ENCODE data around the gene DOCK1. TPM values are rescaled to one million over a fixed set of nuclear protein-coding genes. Genes with fewer than 3 reads are reported as not detected.

The DOCK1 gene
- total RNA-seq, 4 donors from 2014 or later, result 50.8 to 59.0 (median 53.6) TPM

DNA sequence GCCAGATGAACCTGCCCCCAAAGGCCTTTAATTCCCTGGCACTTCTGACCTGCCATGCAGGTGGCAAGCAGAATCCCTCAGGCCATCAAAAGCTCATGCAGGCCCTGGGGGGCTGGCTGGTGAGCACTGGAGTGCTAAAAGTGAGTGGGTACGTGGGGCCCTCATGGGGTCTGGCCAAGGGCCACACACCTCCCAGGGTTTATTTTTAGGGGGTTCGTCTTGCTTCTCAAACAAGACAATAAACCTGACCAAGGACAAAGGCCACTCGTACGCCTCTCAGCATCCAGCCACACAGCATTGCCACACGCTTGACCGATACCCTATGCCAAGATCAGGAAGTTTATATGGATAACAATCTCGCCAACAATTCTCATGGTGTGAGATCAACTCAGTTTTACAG lies 33.1 kb upstream of the DOCK1 start:
- Histone ChIP-seq H3K4me1 (no peaks in the 10 kb centered on the region), H3K36me3 (no peaks in the 10 kb centered on the region), H3K27ac (no peak overlapping the region), H3K27me3 (peaks cover 13% of the 10 kb centered on the region), H3K9me3 (no peaks in the 10 kb centered on the region), H3K4me3 (no peak overlapping the region)
- ATAC-seq, result no peak
- WGBS, 2 donors (ENCODE audit: low coverage in 1 of 2), result 40 to 91% methylated on average over 1 to 5 of the region's 7 CpGs
- TF ChIP-seq, protein P1, sequence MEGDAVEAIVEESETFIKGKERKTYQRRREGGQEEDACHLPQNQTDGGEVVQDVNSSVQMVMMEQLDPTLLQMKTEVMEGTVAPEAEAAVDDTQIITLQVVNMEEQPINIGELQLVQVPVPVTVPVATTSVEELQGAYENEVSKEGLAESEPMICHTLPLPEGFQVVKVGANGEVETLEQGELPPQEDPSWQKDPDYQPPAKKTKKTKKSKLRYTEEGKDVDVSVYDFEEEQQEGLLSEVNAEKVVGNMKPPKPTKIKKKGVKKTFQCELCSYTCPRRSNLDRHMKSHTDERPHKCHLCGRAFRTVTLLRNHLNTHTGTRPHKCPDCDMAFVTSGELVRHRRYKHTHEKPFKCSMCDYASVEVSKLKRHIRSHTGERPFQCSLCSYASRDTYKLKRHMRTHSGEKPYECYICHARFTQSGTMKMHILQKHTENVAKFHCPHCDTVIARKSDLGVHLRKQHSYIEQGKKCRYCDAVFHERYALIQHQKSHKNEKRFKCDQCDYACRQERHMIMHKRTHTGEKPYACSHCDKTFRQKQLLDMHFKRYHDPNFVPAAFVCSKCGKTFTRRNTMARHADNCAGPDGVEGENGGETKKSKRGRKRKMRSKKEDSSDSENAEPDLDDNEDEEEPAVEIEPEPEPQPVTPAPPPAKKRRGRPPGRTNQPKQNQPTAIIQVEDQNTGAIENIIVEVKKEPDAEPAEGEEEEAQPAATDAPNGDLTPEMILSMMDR (IDR thresholded peaks at IDR 0.05), result no peak
- TF ChIP-seq POLR2A (IDR thresholded peaks at IDR 0.05) (no peak), EP300 (IDR thresholded peaks at IDR 0.05) (no peak), POLR2AphosphoS5 (IDR thresholded peaks at IDR 0.05) (no peak)

DNA sequence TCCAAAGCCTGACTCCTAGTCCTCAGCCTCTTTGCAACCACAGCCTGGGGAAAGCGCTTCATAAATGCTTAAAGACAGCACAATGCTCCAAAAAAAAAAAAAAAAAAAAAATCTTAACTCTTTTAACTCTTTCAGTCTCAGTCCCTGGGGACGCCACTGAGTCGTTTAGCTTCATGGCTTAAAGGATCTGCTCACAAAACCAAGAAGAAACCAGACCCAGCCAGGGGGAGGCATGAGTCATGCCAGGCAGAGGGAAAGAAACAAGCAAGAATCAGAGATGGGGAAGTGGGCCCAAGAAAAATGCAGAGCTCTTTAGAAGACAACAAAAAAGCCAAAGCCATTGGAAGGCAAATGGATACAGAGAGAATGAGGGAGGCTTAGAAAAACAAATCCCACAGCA lies 32.5 kb upstream of the DOCK1 start:
- peaks cover 13% of the 10 kb centered on the region for H3K27me3 ChIP-seq
- TF ChIP-seq POLR2A (IDR thresholded peaks at IDR 0.05) (no peak), EP300 (IDR thresholded peaks at IDR 0.05) (no peak), POLR2AphosphoS5 (IDR thresholded peaks at IDR 0.05) (no peak)
- TF ChIP-seq, protein P1 (IDR thresholded peaks at IDR 0.05), result no peak
- no peak overlapping the region for H3K27ac ChIP-seq
- H3K4me1 ChIP-seq, result no peaks in the 10 kb centered on the region
- no peaks in the 10 kb centered on the region for H3K9me3 ChIP-seq
- no peaks in the 10 kb centered on the region for H3K36me3 ChIP-seq
- WGBS, 2 donors (ENCODE audit: low coverage in 1 of 2), result 100% methylated on average over 1 of the region's 3 CpGs; no CpG with 5 or more reads in 1 of the 2 donors
- ATAC-seq, result no peak
- no peak overlapping the region for H3K4me3 ChIP-seq

DNA sequence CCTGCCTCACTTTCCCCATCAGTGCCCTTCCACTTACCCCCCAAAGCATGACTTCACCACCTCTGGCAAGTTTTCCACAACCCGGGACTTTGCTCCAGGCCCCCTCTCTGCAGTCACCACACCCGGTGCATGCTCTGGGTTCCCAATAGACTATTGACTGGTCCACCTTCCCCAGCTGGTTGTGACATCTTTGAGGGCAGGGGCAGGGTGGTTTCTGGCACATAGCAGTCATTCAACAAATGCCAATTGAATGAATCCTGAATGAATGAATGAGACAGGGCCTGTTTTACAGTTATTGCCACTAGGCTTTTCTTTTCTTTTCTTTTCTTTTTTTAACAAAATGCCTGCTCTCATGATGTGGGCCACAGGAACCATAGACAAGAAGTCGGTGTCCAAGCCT lies 28.8 kb upstream of the DOCK1 start:
- no peak for ATAC-seq
- WGBS, 2 donors (ENCODE audit: low coverage in 1 of 2), result 75 to 100% methylated on average over 1 to 2 of the region's 3 CpGs
- TF ChIP-seq EP300 (IDR thresholded peaks at IDR 0.05) (no peak), POLR2AphosphoS5 (IDR thresholded peaks at IDR 0.05) (no peak), POLR2A (IDR thresholded peaks at IDR 0.05) (no peak)
- TF ChIP-seq, protein P1 (IDR thresholded peaks at IDR 0.05), result no peak
- Histone ChIP-seq H3K27ac (no peak overlapping the region), H3K9me3 (no peaks in the 10 kb centered on the region), H3K36me3 (no peaks in the 10 kb centered on the region), H3K4me1 (no peaks in the 10 kb centered on the region), H3K4me3 (no peak overlapping the region), H3K27me3 (peaks cover 38% of the 10 kb centered on the region)

DNA sequence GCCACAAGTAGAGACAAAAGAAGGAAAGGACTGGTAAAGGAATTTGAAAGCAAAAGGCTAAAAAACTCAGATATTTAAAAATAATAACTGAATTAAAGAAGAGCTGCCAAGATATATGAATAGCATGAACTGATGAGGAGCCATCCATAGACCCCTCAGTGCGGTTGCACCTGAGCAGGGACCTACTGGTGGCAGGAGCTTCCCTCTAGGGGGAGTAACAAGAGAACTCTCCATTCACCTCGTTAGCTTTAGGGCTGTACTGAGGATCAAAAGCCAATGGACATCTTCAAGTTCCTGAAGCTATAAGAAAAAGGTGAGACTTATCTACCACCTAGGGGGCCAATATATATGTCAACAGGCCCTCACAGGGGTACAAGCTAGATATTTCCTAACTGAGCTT lies 27.8 kb upstream of the DOCK1 start:
- no peak overlapping the region for H3K27ac ChIP-seq
- ATAC-seq, result no peak
- WGBS, 2 donors (ENCODE audit: low coverage in 1 of 2), result 71 to 75% methylated on average over 2 of the region's 2 CpGs

DNA sequence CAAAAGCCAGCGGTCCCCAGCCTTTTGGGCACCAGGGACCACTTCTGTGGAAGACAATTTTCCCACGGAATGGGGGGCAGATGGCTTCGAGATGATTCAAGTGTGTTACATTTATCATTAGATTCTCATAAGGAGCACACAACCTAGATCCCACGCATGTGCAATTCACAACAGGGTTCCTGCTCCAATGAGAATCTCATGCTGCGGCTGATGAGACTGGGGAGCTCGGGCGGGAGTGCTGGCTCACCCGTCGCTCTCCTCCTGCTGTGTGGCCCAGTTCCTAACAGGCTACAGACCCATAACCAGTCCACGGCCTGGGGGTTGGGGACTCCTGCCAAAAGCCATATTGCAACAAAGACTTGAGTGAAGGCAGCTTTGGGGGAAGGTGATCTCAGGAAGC lies 26.6 kb upstream of the DOCK1 start:
- Histone ChIP-seq H3K36me3 (no peaks in the 10 kb centered on the region), H3K27ac (no peak overlapping the region), H3K9me3 (no peaks in the 10 kb centered on the region), H3K27me3 (peaks cover 45% of the 10 kb centered on the region), H3K4me3 (no peak overlapping the region), H3K4me1 (no peaks in the 10 kb centered on the region)
- no peak for ATAC-seq
- no CpG with 5 or more reads among the region's 10 CpGs for WGBS, 2 donors (ENCODE audit: low coverage in 1 of 2)
- no peak for TF ChIP-seq POLR2AphosphoS5 (IDR thresholded peaks at IDR 0.05)
- no peak for TF ChIP-seq EP300 (IDR thresholded peaks at IDR 0.05)
- TF ChIP-seq, protein P1 (IDR thresholded peaks at IDR 0.05), result no peak
- no peak for TF ChIP-seq POLR2A (IDR thresholded peaks at IDR 0.05)

More for the DNA sequence above, 27.8 kb upstream of the DOCK1 start:
- Histone ChIP-seq H3K36me3 (no peaks in the 10 kb centered on the region), H3K27me3 (peaks cover 45% of the 10 kb centered on the region), H3K4me3 (no peak overlapping the region), H3K4me1 (no peaks in the 10 kb centered on the region), H3K9me3 (no peaks in the 10 kb centered on the region)
- TF ChIP-seq POLR2A (IDR thresholded peaks at IDR 0.05) (no peak), POLR2AphosphoS5 (IDR thresholded peaks at IDR 0.05) (no peak), EP300 (IDR thresholded peaks at IDR 0.05) (no peak)
- TF ChIP-seq, protein P1 (IDR thresholded peaks at IDR 0.05), result no peak
